Neural progenitor cell (in vitro differentiated cells): ENCODE data around the gene RENBP.

Experiments
- CTCF ChIP-seq: fragments of 200-600 bp; sonication (generic); IDR thresholded peaks from 2 replicates; pipeline ENCODE4 v1.5.1; 2017; ENCODE audit warnings: antibody characterized with exemption, mild to moderate bottlenecking
- EZH2 ChIP-seq: fragments of 200-600 bp; sonication (generic); IDR thresholded peaks from 2 replicates; pipeline ENCODE4 v1.6.1; 2017; ENCODE audit warnings: antibody characterized with exemption, mild to moderate bottlenecking, moderate library complexity
- EZH2phosphoT487 ChIP-seq: fragments of 200-600 bp; sonication (generic); IDR thresholded peaks from 2 replicates; pipeline ENCODE4 v1.6.1; 2017; ENCODE audit warnings: antibody characterized with exemption

DNA sequence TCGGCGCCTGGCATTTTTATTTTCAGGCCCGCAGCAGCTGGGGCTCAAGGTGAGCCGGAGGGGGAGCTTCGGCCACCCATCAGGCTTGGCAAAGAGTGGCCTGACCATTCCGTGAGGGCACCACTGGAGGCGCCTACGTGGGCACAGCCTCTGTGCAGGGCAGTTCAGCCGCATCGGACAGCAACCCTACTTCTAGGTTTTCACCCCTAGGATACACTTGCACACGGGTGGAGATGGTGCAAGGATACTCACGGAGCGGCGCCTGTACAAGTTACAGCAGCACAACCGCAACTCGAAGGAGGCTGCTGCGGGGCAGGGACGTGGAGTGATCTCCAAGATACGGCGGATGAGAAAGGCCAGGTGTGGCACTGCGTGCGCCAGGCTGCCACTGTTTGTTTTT lies 16.3 kb upstream of the RENBP start:
- TF ChIP-seq EZH2 (no peak), CTCF (no peak), EZH2phosphoT487 (no peak)
